ENCODE data around the gene AMZ1. TPM values are rescaled to one million over a fixed set of nuclear protein-coding genes. Genes with fewer than 3 reads are reported as not detected.

Gene AMZ1
- total RNA-seq, 4 donors from 2014 or later: under 0.01 to 1.2 (median 0.53) TPM

- no peaks in the 10 kb centered on the region for H3K27me3 ChIP-seq
- H3K27ac ChIP-seq (replicated peaks in 1 of 4): no peak overlapping the region
- H3K4me1 ChIP-seq: peaks cover 0 to 12% (median 5%) of the 10 kb centered on the region in 4 donors
- H3K9me3 ChIP-seq: no peaks in the 10 kb centered on the region
- no peaks in the 10 kb centered on the region for H3K36me3 ChIP-seq
- TF ChIP-seq EP300 (IDR thresholded peaks at IDR 0.05) (no peak), POLR2A (IDR thresholded peaks at IDR 0.05; ENCODE audit: low read depth) (no peak), POLR2AphosphoS5 (IDR thresholded peaks at IDR 0.05) (no peak), CTCF (IDR thresholded peaks at IDR 0.05) (no peak)
- 90% methylated on average over 2 of the region's 40 CpGs for WGBS
- intact Hi-C loops (cut with DNase I): no loop called here
- H3K4me3 ChIP-seq: no peak overlapping the region
- DNase-seq (ENCODE audit: extremely low spot score): no peak
Measured at GRCh38 chr7:2700141-2700850, 12.3 kb downstream of the AMZ1 start.

GRCh38 chr7:2701424-2701823, 13.4 kb downstream of the AMZ1 start:
- H3K4me1 ChIP-seq: peaks cover 0 to 12% (median 5%) of the 10 kb centered on the region in 4 donors
- H3K27me3 ChIP-seq: no peaks in the 10 kb centered on the region
- no peaks in the 10 kb centered on the region for H3K9me3 ChIP-seq
- H3K4me3 ChIP-seq: no peak overlapping the region
- DNase-seq (ENCODE audit: extremely low spot score): no peak
- TF ChIP-seq CTCF (IDR thresholded peaks at IDR 0.05): no peak
- TF ChIP-seq POLR2AphosphoS5 (IDR thresholded peaks at IDR 0.05): no peak
- TF ChIP-seq POLR2A (IDR thresholded peaks at IDR 0.05; ENCODE audit: low read depth): no peak
- no peak for TF ChIP-seq EP300 (IDR thresholded peaks at IDR 0.05)
- intact Hi-C loops (cut with DNase I): no loop called here
- no peak overlapping the region for H3K27ac ChIP-seq (replicated peaks in 1 of 4)
- no peaks in the 10 kb centered on the region for H3K36me3 ChIP-seq
- WGBS: 94% methylated on average over 9 of the region's 17 CpGs

GRCh38 chr7:2701832-2702593, 14.0 kb downstream of the AMZ1 start:
- Histone ChIP-seq H3K4me1 (peaks cover 0 to 12% (median 5%) of the 10 kb centered on the region in 4 donors), H3K36me3 (no peaks in the 10 kb centered on the region), H3K4me3 (no peak overlapping the region), H3K27ac (replicated peaks in 1 of 4) (no peak overlapping the region), H3K9me3 (no peaks in the 10 kb centered on the region), H3K27me3 (no peaks in the 10 kb centered on the region)
- no peak for DNase-seq (ENCODE audit: extremely low spot score)
- 83% methylated on average over 11 of the region's 12 CpGs for WGBS
- TF ChIP-seq POLR2A (IDR thresholded peaks at IDR 0.05; ENCODE audit: low read depth) (no peak), POLR2AphosphoS5 (IDR thresholded peaks at IDR 0.05) (peak; percentile 14 to 39)
- intact Hi-C loops (cut with DNase I): no loop called here

GRCh38 chr7:2702594-2702957, 14.6 kb downstream of the AMZ1 start:
- 77% methylated on average over 9 of the region's 22 CpGs for WGBS
- TF ChIP-seq EP300 (IDR thresholded peaks at IDR 0.05) (no peak), CTCF (IDR thresholded peaks at IDR 0.05) (no peak), POLR2A (IDR thresholded peaks at IDR 0.05; ENCODE audit: low read depth) (no peak), POLR2AphosphoS5 (IDR thresholded peaks at IDR 0.05) (no peak)
- no peak for DNase-seq (ENCODE audit: extremely low spot score)
- Histone ChIP-seq H3K36me3 (no peaks in the 10 kb centered on the region), H3K4me1 (peaks cover 0 to 12% (median 5%) of the 10 kb centered on the region in 4 donors), H3K27ac (replicated peaks in 1 of 4) (no peak overlapping the region), H3K27me3 (no peaks in the 10 kb centered on the region), H3K4me3 (no peak overlapping the region), H3K9me3 (no peaks in the 10 kb centered on the region)
- intact Hi-C loops (cut with DNase I): no loop called here

- Histone ChIP-seq H3K4me3 (no peak overlapping the region), H3K36me3 (no peaks in the 10 kb centered on the region), H3K9me3 (no peaks in the 10 kb centered on the region), H3K4me1 (peaks cover 5 to 23% (median 15%) of the 10 kb centered on the region in 4 donors), H3K27ac (replicated peaks in 1 of 4) (no peak overlapping the region), H3K27me3 (no peaks in the 10 kb centered on the region)
- intact Hi-C loops (cut with DNase I): no loop called here
- no peak for TF ChIP-seq POLR2A (IDR thresholded peaks at IDR 0.05; ENCODE audit: low read depth)
- DNase-seq (ENCODE audit: extremely low spot score): no peak
- WGBS: 79% methylated on average over 10 of the region's 14 CpGs
Measured at GRCh38 chr7:2705371-2706096, 17.5 kb downstream of the AMZ1 start.
